ENCODE results near the gene RAMAC.
"Not testable (repeated sequence)": the region's sequence is repeated elsewhere in the genome, so short reads cannot be mapped to it uniquely, and the experiment has no call there.

Gene RAMAC

DNA sequence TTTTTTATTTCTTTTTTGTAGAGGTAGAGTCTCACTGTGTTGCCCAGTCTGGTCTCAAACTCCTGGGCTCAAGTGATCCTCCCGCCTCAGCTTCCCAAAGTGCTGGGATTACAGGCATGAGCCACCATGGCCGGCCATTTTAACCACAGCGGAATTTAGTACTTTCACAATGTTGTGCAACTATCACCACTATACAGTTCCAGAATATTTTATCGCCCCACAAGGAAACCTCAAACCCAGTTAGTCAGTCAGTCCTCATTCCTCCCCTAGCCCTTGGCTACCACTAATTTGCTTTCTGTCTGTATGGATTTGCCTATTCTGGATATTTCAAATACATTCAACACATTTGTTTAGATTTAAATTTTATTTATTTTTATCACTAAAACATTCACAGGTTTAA, 17.9 kb upstream of the RAMAC start:
- no peak for DNase-seq (ENCODE audit: low read depth, low spot score)

- no peak for DNase-seq (ENCODE audit: low read depth, low spot score)
Measured at GRCh38 chr15:82969353-82969752, 16.7 kb upstream of the RAMAC start.

DNA sequence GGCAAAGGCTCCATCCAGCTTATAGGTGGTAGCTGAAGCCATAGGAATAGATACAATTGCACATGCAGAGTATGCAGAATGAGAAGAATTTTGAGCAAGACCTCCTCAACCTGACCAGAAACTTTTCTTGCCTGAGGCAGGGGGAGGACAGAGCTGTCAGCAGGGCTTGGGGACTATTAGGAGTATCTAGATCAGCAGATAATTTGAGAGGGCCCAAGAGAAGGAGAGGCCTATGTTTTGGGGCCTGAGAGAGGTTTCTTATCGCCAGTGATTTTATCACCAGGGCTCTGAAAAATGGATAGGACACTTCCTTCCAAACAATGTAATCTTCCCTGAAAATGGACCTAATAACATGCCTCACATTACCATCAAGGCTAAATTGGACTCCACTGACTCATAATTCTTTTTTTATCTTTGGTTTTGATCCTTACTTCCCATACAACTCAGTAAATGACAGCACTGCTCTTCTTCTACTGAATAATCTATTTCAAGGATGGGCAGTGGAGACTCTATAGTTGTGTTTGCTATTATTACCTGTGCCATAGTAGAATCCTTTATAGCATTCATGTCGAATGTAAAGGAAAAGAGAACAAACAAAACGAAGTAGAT, 15.8 kb upstream of the RAMAC start:
- no peak for DNase-seq (ENCODE audit: low read depth, low spot score)

- DNase-seq (ENCODE audit: low read depth, low spot score): no peak
Measured at GRCh38 chr15:82970696-82971095, 15.3 kb upstream of the RAMAC start.

DNA sequence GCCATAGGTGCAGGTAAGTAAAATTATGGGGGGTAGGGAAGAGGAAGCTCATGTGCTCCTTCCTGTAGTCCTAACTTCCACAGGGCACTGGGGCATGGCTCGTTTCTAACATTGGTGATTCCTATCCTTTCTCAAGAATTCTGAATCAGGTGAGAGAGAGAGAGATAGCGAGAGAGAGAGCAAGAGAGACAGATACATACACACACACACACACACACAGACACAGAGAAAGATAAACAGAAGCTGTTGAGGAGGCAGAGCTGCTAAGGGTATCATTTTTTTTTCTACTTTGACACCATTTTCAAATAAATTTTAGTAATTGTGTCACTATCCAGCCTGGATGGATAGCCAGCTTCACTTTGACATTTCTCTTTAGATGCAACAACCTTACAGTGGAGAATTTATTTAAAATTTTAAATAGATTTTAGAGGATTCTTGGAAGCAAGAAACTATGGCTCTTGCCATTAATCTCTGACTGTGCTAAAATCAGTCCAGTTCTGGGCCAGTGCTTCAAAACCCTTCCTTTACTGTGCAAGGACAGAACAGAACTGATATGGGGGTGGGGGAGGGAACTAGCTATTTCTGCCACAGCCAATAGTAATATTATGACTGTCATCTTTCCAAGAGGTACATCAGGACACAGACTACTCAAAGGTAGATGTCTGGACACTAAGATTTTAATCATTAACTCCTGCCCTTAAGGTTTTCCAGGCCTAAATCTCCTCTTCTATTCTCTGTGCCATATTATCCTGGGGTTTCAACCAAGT, 14.6 kb upstream of the RAMAC start:
- no peak for DNase-seq (ENCODE audit: low read depth, low spot score)

DNA sequence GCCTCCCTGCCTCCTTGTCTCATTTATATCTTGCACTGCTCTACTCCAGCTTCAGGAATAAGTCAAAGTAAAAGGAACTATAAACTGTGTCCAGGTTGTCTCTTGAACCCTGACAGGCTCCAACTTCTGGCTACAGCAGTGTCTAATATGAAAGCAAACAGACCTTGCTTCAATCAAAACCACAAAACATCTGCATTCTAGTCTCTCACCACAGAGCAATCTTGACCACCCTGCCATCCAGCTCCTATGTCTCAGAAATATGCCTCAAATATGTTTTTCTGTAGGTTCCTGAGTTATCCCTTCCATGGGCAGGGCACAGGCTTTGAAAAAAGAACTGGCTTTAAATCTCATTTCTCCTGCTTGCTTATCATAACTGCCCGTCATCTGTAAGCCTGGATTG, 13.0 kb upstream of the RAMAC start:
- no peak for DNase-seq (ENCODE audit: low read depth, low spot score)

- no peak for DNase-seq (ENCODE audit: low read depth, low spot score)
Measured at GRCh38 chr15:82977076-82977475, 8.9 kb upstream of the RAMAC start.

DNA sequence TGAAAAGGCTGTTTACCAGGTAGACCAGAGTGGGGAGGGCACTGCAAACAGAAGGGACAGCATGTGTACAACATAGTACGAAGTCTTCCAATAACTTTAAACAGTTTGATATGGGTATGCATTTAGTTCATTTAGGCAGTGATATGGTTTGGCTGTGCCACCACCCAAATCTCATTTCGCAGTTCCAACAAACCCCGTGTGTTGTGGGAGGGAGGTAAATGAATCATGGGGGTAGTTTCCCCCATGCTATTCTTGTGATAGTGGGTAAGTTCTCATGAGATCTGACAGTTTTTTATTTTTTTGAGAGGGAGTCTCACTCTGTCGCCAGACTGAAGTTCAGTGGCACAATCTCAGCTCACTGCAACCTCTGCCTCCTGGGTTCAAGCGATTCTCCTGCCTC, 7.6 kb upstream of the RAMAC start:
- DNase-seq (ENCODE audit: low read depth, low spot score): no peak

DNA sequence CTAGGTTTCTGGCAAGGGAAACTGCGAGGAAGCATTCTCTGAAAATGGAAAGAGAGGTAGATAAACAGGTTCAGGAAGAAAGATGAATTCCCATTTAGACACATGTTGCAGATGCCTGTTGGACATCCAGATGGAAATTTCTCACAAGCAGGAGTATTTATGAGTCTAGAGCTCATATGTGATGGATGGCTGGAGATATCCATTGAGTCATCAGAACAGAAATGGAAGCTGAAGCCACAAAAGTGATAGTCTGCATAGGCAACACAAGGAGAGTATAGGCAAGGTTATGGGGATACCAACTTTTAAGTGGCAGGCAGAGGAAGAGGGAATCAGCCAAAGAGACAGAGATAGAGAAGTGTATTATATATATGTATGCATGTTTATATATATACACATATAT, 6.3 kb upstream of the RAMAC start:
- DNase-seq (ENCODE audit: low read depth, low spot score): no peak

DNA sequence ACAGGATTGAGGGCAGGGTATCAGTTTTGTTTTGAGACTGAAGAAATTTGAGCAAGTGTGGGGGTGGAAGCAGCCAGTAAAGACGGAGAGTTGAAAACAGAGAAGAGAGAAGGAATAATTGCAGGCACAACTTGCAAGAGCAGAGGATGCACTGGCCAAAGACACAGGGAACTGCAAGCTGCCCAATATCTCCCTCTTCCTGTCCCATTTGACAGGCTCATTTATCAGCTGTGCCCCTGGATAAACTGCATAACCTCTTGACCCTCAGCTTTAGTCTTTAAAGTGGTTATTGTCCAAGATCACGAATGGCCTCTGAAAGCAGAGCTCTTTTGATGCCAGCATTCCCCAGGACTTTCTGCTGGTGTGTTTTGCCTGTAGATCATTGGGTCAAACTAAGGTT, 5.0 kb upstream of the RAMAC start:
- no peak for DNase-seq (ENCODE audit: low read depth, low spot score)

- DNase-seq (ENCODE audit: low read depth, low spot score): no peak
Measured at GRCh38 chr15:82986442-82986780, 401 bp downstream of the RAMAC start.

GRCh38 chr15:82992436-82992998, 6.5 kb downstream of the RAMAC start:
- DNase-seq (ENCODE audit: low read depth, low spot score): no peak

DNA sequence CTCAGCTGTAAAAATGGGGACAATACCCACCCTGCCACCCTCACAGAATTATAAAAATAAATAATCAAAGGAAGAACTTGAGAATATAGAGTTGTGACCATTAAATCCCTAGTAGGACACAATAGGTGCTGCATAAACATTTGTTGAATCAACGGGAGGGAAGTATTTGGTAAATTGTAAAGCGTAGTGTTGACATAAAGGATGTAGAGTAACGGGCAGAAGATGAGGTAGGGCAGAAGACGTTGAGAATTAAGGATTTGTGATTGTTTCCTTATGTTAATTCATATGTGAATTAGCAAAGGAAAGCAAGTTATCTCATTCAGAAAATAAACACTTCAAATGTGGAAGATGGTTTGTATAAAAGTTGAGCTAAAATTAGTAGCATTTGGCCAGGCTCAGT, 7.1 kb downstream of the RAMAC start:
- no peak for DNase-seq (ENCODE audit: low read depth, low spot score)

DNA sequence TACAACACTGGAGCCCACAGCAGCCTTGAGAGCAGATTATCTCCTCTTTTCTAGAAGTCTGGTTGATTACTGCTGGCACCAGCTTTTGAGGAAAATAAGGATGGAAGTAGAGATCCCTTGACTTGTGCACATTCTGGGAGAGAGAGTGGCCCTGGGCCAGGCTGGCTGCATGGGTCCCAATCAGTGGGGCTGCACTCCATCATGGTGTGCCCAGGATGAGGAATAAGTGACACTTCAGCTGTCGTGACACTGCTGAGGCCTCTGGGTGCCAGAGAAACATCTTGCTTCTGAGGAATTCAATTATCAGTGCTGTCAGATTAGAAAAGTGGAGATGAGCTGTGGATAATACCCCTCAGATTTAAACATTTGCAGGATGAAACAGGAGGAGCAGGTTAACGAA, 9.1 kb downstream of the RAMAC start:
- no peak for DNase-seq (ENCODE audit: low read depth, low spot score)

GRCh38 chr15:82995938-82996337, 9.9 kb downstream of the RAMAC start:
- DNase-seq (ENCODE audit: low read depth, low spot score): no peak

- no peak for DNase-seq (ENCODE audit: low read depth, low spot score)
Measured at GRCh38 chr15:82999426-82999825, 13.4 kb downstream of the RAMAC start.

- peak; percentile 28 for DNase-seq (ENCODE audit: low read depth, low spot score)
Measured at GRCh38 chr15:82999905-83000671, 14.1 kb downstream of the RAMAC start.

GRCh38 chr15:83000672-83001031, 14.6 kb downstream of the RAMAC start:
- not testable (repeated sequence) for DNase-seq (ENCODE audit: low read depth, low spot score)

- DNase-seq (ENCODE audit: low read depth, low spot score): peak; percentile 52
Measured at GRCh38 chr15:83010709-83011270, 24.8 kb downstream of the RAMAC start.

DNA sequence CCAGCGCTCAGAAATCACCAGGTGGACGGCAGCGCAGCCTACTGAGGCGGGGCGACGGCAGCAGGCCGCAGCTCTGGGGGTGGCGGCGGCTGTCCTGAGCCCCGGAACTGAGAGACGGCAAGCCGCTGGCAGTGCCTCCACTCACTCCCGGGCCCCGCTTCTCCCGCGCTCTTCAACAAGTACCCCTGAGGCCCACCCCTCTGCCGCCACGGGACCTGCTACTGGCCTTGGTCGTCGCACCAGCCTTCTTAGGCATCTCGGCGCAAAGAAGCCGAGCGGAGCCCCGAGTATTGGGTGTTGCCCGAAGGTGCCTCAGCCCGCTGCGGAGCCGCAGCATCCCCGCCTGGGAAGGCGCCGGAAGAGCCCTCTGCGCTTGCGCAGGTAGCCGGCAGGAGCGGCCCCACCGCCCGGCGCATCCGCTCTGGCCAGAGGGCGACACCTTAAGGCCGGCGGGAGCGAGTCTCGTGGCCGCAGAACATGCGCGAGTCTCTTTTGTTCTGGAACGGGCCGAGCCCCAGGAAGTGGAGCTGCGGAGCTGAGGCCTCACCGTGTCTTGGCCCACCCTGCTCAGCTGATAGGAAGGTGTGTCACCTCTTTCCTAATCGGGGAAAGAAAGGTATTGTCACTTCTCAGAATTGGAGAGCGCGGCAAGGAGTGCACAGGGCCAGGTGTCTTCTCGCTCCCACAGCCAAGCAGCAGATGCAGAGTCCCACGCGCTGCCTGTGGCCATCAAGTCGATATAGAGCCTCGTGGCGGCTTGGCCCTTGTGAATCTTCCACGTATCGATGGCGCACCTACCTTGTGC, 25.5 kb downstream of the RAMAC start, which contains the start of gene C15orf40:
Gene C15orf40 (minus strand): TSS at position 369 of the 805 bp plus-strand sequence. CDS start 32 bp downstream, at position 337.
- DNase-seq (ENCODE audit: low read depth, low spot score): peak; percentile 68

DNA sequence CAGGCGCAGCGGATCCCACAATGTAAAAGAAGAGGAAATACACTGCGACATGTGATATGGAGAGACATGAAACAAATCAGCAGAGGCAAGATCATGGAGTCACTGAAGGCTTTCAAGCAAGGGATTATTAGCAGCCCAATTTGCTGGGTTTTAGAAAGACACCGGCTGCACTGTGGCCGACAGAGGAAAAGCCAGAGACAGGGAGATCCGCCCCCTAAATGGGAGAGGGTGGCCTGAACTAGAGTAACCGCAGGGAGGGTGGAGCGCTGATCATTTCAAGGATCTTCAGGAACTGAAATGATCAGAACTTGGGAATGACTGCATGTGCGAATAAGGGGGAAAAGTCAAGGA, 26.0 kb downstream of the RAMAC start:
- DNase-seq (ENCODE audit: low read depth, low spot score): no peak

Measured in iPS DF 19.7 (cell line).